SHP77 (cell line): ENCODE measurements around the gene PRKAR1B.
"Not testable (repeated sequence)": the region's sequence is repeated elsewhere in the genome, so short reads cannot be mapped to it uniquely, and the experiment has no call there.

Experiments
- DNase-seq, 2 experiments: peaks; one replicate each; lab custom pipeline; 2025; lab: John Stamatoyannopoulos, UW

PRKAR1B gene

DNA sequence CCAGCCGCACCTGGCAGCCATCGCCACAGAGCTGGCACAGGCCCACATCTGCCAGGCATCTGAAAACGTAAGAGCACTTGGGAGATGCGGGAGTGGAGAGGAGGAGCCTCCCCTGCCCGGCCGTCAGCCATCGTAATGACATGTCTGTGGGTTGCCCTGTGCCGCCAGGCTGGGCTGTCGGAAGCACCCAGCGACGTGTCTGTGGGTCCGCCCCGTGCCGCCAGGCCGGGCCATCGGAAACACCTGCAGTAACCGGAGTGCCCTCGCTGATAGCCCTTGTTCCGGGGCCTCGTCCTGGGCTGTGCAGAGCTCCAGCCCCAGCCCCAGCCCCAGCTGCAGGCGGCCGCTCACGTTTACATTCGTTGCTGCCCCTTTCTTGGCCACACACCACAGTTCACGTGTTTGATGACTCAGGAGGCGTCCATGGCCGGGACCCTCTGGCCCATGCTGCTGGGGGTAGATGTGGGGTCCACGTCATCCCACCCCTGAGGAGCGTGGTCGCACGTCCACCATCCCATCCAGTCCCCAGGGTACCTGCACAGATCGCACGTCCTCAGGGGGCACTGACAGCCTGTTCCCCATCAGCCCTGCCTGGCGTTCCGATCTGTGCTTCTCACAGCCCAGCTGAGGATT lies 30.0 kb upstream of the PRKAR1B start:
- no peak for DNase-seq

DNA sequence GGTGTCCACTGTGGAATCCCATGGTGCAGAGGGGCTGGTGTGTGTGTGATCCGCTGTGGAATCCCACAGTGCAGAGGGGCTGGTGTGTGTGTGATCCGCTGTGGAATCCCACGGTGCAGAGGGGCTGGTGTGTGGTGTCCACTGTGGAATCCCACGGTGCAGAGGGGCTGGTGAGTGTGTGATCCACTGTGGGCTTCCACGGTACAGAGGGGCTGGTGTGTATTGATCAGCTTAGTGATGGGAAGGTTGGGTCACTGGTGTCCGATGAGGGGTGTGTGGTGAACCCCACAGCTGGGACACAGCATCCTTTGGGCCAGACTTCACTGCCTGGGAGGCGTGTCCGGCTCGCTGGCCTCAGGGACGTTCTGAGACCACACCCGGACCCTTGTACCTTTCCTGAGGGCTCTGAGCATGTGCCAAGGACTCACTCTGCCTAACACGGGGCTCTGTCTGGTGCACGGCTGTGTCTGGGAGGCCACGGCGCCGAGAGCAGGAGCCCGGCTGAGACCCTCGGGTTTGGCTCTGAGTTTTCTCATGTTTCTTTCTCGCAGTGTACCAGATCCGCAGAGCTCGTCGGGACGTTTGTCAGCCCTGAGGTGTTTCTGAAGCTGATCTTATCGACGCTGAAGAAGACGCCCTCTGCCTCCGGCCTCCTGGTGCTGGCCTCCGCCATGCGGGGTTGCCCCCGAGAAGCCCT lies 29.3 kb upstream of the PRKAR1B start:
- no peak for DNase-seq

DNA sequence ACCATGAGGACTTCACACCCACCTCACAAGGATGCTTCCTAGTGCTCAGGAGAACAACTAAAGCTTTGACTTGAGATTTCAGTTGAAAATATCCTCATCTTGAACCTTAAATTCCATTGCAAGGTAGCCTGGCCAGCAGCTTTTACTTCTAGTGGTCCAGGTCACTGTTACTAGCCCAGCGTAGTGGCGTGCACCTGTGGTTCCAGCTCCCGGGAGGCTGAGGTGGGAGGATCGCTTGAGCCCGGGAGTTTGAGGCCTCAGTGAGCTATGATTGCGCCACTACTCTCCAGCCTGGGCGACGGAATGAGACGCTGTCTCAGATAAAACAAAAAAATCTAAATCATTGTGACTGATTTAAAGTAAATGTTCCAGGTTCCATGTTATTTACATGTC lies 28.3 kb upstream of the PRKAR1B start:
- no peak for DNase-seq

DNA sequence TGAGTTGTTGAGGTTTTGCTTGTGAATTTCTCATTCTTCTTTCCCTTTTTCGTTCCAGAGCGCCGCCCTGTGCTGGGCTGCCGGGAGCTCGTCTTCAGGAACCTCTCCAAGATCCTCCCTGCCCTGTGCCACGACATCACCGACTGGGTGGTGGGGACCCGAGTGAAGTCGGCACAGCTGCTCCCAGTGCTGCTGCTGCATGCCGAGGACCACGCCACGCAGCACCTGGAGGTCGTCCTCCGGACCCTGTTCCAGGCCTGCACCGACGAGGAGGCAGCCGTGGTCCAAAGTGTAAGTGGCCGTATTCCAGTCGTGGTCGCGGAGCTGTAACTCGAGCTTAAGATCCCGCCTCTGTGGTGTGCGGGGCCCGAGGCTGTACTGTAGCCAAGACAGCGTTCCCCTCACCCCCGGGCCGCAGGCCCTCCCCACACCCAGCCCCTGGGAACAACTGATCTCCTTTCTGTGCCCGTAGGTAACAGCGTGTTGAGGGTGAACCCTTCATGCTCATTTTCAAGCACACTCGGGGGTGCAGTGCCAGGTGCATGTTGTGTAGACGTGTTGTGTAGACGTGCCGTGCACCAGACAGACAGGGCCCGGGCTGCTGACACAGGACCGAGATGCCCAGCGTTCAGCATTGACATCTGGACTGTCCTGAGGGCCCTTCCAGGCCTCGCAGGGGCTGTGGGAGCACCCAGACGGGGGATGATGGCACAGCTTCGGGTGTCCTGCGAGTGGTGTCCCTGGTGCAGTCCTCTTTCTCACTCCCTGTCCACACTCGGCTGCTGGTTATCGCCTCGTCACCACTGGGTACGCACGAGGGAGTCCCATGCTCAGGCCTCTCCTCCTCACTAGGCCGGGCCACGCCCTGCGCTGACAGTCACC lies 27.7 kb upstream of the PRKAR1B start:
- no peak for DNase-seq

DNA sequence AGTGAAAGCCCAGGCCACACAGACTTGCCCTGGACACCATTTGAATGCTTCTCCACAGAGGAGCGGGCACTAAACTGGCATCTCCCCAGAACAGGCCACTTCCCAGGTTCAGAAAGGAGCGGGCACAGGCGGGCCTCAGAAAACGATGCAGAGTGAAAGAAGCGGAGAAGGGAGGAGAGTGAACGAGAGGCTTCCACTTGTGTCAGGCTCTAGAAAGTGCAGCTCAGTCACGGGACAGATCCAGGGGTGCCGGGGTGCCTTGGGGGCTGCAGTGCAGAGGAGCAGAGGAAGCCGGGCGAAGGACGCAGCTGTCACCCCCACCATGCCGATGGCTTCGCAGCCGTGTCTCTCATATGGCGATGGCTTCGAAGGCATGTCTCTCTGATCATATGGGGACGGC lies 26.1 kb upstream of the PRKAR1B start:
- DNase-seq: no peak

DNA sequence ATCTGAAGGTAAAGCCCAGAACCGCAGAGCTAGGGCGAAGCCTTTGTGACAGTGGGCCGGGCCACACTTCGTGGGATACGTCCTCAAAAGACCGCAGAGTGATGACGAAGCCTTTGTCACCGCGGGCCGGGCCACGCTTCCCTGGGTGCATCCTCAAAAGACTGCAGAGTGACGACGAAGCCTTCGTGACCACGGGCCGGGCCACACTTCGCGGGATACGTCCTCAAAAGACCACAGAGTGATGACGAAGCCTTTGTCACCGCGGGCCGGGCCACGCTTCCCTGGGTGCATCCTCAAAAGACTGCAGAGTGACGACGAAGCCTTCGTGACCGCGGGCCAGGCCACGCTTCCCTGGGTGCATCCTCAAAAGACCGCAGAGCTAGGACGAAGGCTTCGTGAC lies 25.2 kb upstream of the PRKAR1B start:
- DNase-seq: not testable (repeated sequence)

DNA sequence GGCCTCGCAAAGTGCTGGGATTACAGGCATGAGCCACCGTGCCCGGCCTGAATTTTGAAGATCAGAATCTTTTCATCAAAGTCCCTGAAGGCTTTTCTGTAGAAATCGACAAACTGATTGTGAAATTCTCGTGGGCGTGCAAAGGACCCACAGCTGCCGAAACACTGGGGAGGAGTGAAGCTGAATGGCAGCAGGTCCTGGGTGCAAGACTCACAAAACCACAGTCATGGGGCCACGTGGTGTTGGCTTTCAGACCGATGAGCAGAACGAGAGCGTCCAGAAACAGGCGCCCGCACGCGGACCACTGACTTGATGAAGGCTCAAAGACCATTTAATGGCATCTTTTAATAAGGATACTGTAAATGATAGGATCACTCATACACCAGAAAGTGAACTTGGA lies 24.7 kb upstream of the PRKAR1B start:
- DNase-seq: no peak

DNA sequence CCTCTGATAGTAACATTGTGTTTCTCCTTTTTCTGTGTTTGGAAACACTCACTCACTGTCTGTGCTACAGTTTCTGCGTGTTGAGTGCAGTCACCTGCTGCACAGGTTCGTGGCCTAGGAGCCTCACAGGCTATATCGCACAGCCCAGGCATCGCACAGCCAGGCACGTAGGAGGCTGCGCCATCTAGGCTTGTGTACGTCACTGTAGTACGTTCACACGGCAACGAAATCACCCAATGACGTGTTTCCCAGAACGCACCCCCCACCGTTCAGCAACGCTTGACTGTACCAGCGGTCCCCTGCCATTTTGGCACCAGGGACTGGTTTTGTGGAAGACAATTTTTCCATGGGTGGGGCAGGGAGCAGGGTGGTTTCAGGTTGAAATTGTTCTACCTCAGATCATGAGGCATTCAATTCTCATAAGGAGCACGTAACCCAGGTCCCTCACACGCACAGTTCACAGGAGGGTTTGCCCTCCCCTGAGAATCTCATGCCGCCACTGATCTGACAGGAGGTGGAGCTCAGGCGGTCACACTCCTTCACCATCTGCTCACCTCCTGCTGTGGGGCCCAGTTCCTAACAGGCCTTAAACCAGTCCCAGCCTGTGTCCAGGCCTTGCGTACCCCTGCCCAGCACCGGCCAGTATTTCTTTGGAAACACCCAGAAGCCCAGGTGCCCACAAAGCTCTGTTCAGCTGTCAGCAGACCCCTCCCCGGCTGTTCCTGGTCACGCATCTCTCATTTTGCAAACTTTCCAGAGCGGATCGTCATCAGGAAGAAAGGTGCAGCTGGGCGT lies 23.2 kb upstream of the PRKAR1B start:
- no peak for DNase-seq

DNA sequence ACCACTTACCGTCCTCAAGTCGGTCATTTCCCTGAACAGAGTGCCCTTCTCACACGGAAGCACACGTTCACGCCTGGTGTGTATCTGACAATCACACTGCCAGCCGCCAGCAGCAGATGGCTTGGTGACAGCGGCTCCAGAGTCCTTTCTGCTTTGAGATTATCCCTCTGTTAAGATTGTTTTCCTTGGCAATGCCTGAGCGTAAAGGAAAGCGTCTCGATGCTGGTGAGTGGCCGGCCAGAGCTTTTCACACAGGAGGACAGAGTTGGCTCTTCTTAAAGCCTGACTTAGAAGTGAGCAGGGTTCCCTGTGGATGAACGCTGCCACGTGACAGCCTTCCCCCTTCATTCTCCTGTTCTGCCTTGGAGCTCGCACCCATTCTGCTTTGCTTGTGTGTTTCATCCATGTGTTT lies 22.1 kb upstream of the PRKAR1B start:
- no peak for DNase-seq

DNA sequence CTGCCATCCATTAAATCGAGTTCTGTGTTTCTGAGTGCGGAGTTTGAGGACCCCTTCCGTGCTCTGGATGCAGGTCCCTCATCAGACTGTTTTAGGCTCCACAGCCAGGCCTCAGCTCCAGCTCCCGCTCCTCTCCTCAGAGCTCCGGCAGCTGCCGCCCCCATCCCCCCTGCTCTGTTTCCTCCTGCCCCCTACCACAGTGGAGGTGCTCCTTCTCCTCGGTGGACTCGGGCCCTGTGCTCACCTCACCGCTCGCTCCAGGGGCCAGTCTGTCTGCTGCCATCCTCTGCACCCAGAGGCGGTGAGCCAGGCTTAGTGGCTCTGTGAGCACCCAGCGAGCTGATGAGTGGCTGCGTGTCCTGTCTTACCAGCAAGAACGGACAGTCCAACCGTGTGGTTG lies 21.4 kb upstream of the PRKAR1B start:
- no peak for DNase-seq

DNA sequence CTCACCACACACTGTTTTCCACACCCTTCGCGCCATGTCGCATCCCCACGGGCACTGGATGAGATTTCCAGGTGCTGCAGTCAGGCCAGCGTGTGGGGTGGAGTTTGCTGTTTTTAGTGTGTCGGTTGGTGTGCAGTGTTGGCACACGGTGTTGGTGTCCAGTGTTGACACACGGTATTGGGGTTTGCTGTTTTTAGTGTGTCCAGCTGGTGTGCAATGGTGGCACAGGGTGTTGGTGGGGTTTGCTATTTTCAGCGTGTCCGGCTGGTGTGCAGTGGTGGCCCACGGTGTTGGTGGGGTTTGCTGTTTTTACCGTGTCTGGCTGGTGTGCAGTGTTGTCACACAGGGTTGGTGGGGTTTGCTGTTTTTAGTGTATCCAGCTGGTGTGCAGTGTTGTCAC lies 20.1 kb upstream of the PRKAR1B start:
- DNase-seq: no peak

DNA sequence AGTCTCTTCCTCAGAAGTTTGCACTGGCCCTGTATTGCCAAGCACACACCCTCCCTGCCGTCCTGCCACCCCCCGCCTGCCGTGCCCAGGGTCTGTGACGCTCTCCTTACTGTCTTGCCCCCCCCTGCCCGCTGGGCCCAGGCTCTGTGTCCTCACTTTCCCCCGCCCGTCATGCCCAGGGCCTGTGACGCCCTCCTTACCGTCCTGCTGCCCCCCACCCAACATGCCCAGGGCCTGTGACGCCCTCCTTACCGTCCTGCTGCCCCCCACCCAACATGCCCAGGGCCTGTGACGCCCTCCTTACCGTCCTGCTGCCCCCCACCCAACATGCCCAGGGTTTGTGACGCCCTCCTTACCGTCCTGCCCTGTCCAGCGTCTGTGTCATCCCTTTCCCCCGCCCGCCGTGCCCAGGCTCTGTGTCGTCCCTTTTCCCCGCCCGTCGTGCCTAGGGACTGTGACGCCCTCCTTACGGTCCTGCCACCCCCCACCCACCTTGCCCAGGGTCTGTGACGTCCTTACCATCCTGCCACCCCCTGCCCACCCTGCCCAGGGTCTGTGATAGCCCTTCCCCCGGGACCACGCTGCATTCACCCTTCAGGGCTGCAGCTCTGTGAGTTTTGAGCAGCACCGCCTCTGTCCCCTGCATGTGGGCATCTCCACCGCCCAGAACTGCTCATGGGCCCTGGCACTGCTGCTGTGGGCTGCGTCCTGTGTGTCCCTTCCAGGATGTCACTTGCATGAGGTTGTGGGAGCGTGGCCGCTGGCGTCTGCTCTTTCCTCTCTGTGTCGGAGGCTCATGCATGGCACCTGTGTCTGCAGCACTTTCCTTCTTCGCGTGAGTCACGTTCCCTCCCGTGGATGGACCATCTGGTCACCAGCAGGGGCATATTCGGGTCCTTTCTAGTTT lies 19.3 kb upstream of the PRKAR1B start:
- no peak for DNase-seq

DNA sequence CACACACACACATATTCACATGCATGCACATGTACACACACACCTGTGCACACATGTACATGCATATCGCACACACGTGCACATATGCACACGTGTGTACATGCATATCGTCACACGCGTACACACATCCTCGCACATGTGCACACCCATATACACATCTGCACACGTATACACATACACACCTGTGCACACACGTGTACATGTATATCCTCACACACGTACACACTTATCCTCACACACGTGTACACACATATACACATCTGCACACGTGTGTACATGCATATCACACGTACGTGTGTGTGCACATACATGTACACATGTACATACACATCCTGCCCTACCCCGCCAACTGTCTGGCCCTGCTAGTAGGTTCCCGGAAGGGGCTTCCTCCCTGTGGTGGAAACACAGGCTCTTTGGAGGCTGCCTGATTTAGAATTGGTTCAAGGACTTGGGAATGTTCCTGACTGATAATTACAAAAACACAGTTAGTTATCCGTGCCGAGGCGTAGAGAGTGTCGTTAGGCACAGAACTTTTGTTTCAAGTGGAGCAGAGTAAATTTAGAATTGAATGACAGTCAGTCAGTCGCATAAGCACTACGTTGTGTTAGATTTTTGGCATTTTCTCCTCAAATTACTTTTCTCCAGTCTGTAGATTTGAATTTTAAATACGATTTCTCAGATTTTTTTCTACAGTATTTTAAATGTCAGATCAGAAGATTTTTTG lies 18.5 kb upstream of the PRKAR1B start:
- DNase-seq: no peak

DNA sequence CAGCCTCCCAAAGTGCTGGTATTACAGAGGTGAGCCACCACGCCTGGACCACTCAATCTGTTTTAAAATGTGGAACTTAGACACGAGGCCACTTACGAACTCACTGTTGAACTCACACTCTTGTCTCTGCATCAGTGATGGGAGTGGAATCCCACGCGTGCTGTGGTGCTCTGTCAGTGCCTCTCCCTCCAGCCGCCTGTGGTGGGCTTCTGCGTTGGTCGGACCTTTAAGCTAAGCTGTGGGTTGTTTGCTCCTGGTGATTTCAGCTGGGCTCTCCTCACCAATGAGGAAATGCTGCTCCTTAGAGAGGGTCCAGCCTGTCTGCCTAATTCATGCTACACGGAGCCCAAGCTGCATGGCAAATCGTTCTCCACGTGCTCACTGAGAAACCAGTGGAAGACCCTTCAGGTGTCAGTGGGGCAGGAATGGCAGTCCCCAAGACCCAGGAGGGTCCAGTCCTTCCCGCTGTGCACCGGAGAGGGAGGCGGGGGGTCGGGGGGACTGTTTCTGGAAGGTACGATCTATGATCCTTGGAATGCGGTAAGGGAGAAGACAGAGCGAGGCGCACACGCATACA lies 17.9 kb upstream of the PRKAR1B start:
- no peak for DNase-seq

DNA sequence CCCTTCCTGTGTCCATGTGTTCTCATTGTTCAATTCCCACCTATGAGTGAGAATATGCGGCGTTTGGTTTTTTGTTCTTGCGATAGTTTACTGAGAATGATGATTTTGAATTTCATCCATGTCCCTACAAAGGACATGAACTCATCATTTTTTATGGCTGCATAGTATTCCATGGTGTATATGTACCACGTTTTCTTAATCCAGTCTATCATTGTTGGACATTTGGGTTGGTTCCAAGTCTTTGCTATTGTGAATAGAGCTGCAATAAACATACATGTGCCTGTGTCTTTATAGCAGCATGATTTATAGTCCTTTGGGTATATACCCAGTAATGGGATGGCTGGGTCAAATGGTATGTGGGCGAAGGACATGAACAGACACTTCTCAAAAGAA lies 17.0 kb upstream of the PRKAR1B start:
- not testable (repeated sequence) for DNase-seq

DNA sequence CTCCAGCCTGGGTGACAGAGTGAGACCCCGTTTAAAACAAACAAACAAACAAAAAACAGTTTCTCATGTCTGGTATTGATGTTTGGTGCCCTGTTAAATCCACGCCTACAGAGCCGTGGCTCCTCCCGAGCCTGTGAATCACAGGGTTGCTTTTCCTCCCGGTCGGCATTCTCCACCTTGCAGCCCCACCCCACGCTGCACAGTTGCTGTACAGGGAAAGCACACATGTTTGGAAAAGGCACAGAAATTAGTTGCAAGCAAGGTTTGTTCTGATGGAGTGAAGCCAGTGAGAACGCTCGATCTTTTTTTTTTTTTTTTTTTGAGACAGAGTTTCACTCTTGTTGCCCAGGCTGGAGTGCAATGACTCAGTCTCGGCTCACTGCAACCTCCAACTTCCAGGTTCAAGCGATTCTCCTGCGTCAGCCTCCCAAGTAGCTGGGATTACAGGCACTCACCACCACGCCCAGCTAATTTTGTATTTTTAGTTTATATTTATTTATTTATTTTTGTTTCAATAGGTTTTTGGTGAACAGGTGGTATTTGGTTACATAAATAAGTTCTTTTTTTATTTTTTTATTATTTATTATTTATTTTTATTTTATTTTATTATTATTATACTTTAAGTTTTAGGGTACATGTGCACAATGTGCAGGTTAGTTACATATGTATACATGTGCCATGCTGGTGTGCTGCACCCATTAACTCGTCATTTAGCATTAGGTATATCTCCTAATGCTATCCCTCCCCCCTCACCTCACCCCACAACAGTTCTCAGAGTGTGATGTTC lies 16.5 kb upstream of the PRKAR1B start:
- not testable (repeated sequence) for DNase-seq

DNA sequence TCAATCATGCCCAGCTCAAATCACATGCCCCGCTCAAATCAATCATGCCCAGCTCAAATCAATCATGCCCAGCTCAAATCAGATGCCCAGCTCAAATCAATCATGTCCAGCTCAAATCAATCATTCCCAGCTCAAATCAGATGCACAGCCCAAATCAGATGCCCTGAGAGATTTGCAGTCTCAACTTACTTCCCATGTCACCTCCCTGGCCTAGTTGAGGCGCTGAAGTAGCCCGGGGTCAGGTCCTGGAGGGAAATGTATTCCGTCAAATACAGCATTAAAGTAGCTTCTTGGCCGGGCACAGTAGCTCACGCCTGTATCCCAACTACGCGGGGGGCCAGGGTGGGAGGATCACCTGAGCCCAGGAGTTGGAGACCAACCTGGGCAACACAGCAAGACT lies 15.7 kb upstream of the PRKAR1B start:
- no peak for DNase-seq

DNA sequence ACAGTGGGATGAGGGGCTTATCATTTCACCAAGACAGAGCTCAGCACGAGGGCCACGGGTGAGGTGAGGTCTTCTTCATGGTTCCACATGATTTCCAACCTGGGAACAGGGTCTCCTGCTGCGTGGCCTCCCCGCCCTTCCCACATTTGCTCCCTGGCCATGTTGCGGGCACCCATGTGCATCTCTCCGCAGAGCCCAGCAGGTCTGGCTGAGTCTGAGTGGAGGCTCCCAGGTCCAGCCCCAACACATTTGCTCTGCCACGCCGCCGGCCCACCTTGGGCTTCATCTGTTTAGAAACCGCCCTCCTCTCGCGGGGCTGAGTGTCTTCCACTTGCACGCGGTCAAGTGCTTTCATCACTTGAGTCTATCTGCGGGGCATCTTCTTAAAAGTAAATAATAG lies 14.8 kb upstream of the PRKAR1B start:
- DNase-seq: no peak

DNA sequence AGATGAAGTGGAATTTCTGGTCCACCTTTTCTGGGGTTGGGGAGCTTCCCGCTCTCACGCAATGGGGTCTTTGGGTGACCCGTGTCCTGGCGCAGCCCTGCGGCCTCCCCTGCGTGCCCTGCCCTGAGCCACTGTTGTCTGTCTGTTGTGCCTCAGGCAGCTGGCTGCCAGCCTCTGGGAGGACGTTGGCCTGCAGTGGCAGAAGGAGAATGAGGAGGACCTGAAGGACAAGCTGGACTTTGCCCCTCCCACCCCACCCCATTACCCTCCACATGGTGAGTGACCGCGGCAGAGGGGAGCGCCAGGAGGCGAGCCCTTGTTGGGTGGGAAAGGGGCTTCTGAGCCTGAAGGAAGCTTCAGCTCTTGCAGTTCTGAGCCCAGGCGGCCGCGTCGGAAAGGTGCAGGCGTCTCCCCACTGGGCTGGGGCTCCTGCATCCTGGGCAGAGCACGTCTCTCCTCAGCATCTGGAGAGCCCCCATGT lies 14.2 kb upstream of the PRKAR1B start:
- DNase-seq: no peak
